HEK293 (cell line): ENCODE results near the gene TCP11.

Source experiments
- KLF9 ChIP-seq: fragments of 450-650 bp; formaldehyde crosslinking; IDR thresholded peaks from 2 replicates; pipeline ENCODE4 v1.5.1; 2016; ENCODE audit warnings: missing biosample characterization, missing genetic modification characterization, low read depth
- ZBTB21 ChIP-seq: fragments of 450-650 bp; formaldehyde crosslinking; IDR thresholded peaks from 2 replicates; pipeline ENCODE4 v1.5.1; 2017; ENCODE audit warnings: missing biosample characterization, missing genetic modification characterization
- ZBTB6 ChIP-seq: fragments of 450-650 bp; formaldehyde crosslinking; IDR thresholded peaks from 2 replicates; pipeline ENCODE4 v1.5.1; 2017; ENCODE audit warnings: missing biosample characterization, missing genetic modification characterization
- ZNF10 ChIP-seq: fragments of 450-650 bp; formaldehyde crosslinking; IDR thresholded peaks from 2 replicates; pipeline ENCODE4 v1.5.1; 2017; ENCODE audit warnings: missing biosample characterization, missing genetic modification characterization
- ZNF423 ChIP-seq: fragments of 450-650 bp; formaldehyde crosslinking; IDR thresholded peaks from 2 replicates; pipeline ENCODE4 v1.5.1; 2016; ENCODE audit warnings: missing biosample characterization, missing genetic modification characterization
- ZNF555 ChIP-seq: fragments of 450-650 bp; formaldehyde crosslinking; conservative IDR thresholded peaks from 2 replicates; pipeline ENCODE4 v1.5.1; 2017; ENCODE audit warnings: missing biosample characterization, mild to moderate bottlenecking, missing genetic modification characterization, inconsistent platforms
- ZNF830 ChIP-seq: fragments of 450-650 bp; IDR thresholded peaks from 2 replicates; pipeline ENCODE4 v1.5.0; 2018; ENCODE audit warnings: missing biosample characterization, missing genetic modification characterization, low read depth, mild to moderate bottlenecking, moderate library complexity
- ZSCAN16 ChIP-seq: fragments of 450-650 bp; formaldehyde crosslinking; IDR thresholded peaks from 2 replicates; pipeline ENCODE4 v1.5.1; 2016; ENCODE audit warnings: missing biosample characterization, missing genetic modification characterization
- TF ChIP-seq, protein P1 (sequence below): fragments of 450-650 bp; formaldehyde crosslinking; IDR thresholded peaks from 2 replicates; pipeline ENCODE4 v1.5.1; 2016; ENCODE audit warnings: missing biosample characterization, missing genetic modification characterization

DNA sequence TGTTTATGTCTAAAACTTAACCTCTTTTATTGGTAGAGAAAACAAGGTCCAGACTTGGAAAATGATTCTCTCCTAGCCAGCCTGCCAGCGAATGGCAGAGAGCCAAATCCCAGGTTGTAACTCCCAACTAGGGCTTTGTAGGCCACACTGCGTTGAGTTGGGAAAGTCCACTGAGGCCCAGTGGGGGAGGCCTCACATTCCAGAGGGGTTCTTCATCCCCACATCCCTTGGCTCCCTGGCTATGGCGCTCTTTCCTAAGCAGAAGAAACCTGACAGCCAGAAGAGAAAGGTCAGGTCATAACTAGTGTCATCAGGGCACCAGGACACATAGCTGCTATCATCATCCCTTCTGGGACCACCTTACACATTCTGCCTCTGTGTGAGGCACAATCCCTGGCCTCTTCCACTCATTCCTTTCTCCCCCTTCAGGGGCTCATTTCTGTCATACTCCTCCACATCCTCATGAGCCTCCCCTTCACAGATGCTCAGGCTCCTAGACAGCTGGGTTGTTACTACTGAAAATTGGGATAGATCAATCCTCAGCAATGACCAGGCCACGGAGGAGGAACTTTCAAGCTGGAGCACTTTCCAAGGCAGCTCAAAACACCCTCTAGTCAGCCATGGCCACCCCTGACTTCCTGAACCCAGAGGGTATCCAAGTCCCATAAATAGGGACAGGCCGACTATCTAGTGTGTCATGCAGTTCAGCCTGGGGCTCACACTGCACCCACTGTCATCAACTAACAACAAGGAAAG lies 48.6 kb downstream of the TCP11 start:
- TF ChIP-seq ZNF10 (no peak), ZNF830 (tag by site-specific recombination) (no peak), ZBTB6 (tag by site-specific recombination) (no peak), ZSCAN16 (tag by site-specific recombination) (no peak), ZBTB21 (tag by site-specific recombination) (no peak), ZNF555 (tag by site-specific recombination) (no peak), KLF9 (tag by site-specific recombination) (no peak), ZNF423 (tag by site-specific recombination) (no peak)
- TF ChIP-seq, protein P1, sequence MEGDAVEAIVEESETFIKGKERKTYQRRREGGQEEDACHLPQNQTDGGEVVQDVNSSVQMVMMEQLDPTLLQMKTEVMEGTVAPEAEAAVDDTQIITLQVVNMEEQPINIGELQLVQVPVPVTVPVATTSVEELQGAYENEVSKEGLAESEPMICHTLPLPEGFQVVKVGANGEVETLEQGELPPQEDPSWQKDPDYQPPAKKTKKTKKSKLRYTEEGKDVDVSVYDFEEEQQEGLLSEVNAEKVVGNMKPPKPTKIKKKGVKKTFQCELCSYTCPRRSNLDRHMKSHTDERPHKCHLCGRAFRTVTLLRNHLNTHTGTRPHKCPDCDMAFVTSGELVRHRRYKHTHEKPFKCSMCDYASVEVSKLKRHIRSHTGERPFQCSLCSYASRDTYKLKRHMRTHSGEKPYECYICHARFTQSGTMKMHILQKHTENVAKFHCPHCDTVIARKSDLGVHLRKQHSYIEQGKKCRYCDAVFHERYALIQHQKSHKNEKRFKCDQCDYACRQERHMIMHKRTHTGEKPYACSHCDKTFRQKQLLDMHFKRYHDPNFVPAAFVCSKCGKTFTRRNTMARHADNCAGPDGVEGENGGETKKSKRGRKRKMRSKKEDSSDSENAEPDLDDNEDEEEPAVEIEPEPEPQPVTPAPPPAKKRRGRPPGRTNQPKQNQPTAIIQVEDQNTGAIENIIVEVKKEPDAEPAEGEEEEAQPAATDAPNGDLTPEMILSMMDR, result no peak
